Prostate gland (tissue), 1 donor: ENCODE data around the gene POLK.

Experiments used
- POLR2A ChIP-seq: fragments of 450-650 bp; IDR thresholded peaks from one replicate; pipeline ENCODE4 v1.6.1; 2016; ENCODE audit warnings: antibody characterized with exemption, mild to moderate bottlenecking
- POLR2AphosphoS5 ChIP-seq: sonication (generic); formaldehyde crosslinking; IDR thresholded peaks from one replicate; pipeline ENCODE4 v1.6.1; 2017; ENCODE audit warnings: antibody characterized with exemption

DNA sequence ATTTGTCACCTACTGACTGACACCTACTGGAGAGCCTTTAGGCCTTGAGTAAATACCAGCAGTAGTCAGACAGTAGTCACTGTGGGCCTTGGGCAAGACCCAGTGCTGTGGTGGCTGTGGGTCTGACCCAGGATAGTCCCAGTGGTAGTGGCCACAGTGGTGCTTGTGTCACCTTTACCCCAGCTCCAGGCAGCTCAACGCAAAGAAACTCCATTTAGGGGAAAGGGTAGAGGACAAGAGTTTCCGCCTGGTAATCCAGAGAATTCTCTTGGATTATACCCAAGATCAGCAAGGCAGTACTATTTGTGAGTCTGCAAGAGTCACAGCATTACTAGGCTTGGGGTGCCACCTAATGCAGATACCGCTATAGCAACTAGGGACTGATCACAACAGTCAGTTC is 29.2 kb upstream of the POLK start:
- TF ChIP-seq POLR2AphosphoS5 (no peak), POLR2A (no peak)
